Measurements from ENCODE around the gene CDC27. TPM values are rescaled to one million over a fixed set of nuclear protein-coding genes. Genes with fewer than 3 reads are reported as not detected.
"Not testable (repeated sequence)": the region's sequence is repeated elsewhere in the genome, so short reads cannot be mapped to it uniquely, and the experiment has no call there.

CDC27 gene
- total RNA-seq, 4 donors from 2014 or later, result 26.5 to 65.9 (median 49.4) TPM

- no peaks in the 10 kb centered on the region for H3K4me1 ChIP-seq
- no peaks in the 10 kb centered on the region for H3K27me3 ChIP-seq
- peaks cover 3 to 66% of the 10 kb centered on the region in 2 donors for H3K36me3 ChIP-seq
- intact Hi-C loops (cut with DNase I; ENCODE audit: low total_unique reads), result no loop called here
- no peak overlapping the region for H3K4me3 ChIP-seq
- ATAC-seq, result no peak
- TF ChIP-seq POLR2A (IDR thresholded peaks at IDR 0.05) (no peak), CTCF (IDR thresholded peaks at IDR 0.05 in 4 of 5, conservative IDR thresholded peaks at IDR 0.05 in 1 of 5) (no peak)
- H3K9me3 ChIP-seq, result no peaks in the 10 kb centered on the region
- in situ Hi-C loops (cut with MboI; ENCODE audit: low sequenced_read_pairs in 4 of 4), result loop anchor here in 3 of 4 donors (25.0 kb wide), 3 partner anchors 208 to 467 kb away; no protein-coding TSS in a partner anchor
- no peak for DNase-seq
- no peak overlapping the region for H3K27ac ChIP-seq
Observed at GRCh38 chr17:47145351-47145750, 43.7 kb downstream of the CDC27 start.

GRCh38 chr17:47135235-47135634 lies 53.9 kb downstream of the CDC27 start:
- Histone ChIP-seq H3K27me3 (no peaks in the 10 kb centered on the region), H3K4me1 (no peaks in the 10 kb centered on the region), H3K9me3 (no peaks in the 10 kb centered on the region), H3K36me3 (peaks cover 0 to 60% of the 10 kb centered on the region in 2 donors), H3K4me3 (no peak overlapping the region), H3K27ac (no peak overlapping the region)
- intact Hi-C loops (cut with DNase I; ENCODE audit: low total_unique reads), result no loop called here
- ATAC-seq, result no peak
- in situ Hi-C loops (cut with MboI; ENCODE audit: low sequenced_read_pairs in 4 of 4), result loop anchor here in 3 of 4 donors (25.0 kb wide), 3 partner anchors 198 to 477 kb away; no protein-coding TSS in a partner anchor
- no peak for DNase-seq
- no peak for TF ChIP-seq CTCF (IDR thresholded peaks at IDR 0.05 in 4 of 5, conservative IDR thresholded peaks at IDR 0.05 in 1 of 5)
- TF ChIP-seq POLR2A (IDR thresholded peaks at IDR 0.05), result no peak

- peaks cover 0 to 58% of the 10 kb centered on the region in 2 donors for H3K36me3 ChIP-seq
- in situ Hi-C loops (cut with MboI; ENCODE audit: low sequenced_read_pairs in 4 of 4), result loop anchor here in 3 of 4 donors (25.0 kb wide), 3 partner anchors 197 to 478 kb away; no protein-coding TSS in a partner anchor
Observed at GRCh38 chr17:47134354-47134753, 54.7 kb downstream of the CDC27 start.

GRCh38 chr17:47131761-47132160 lies 57.3 kb downstream of the CDC27 start:
- Histone ChIP-seq H3K9me3 (no peaks in the 10 kb centered on the region), H3K27me3 (no peaks in the 10 kb centered on the region), H3K4me1 (no peaks in the 10 kb centered on the region), H3K27ac (no peak overlapping the region), H3K36me3 (peaks cover 0 to 59% of the 10 kb centered on the region in 2 donors), H3K4me3 (no peak overlapping the region)
- ATAC-seq (no peak), DNase-seq (no peak)
- in situ Hi-C loops (cut with MboI; ENCODE audit: low sequenced_read_pairs in 4 of 4), result loop anchor here in 3 of 4 donors (25.0 kb wide), 3 partner anchors 194 to 481 kb away; no protein-coding TSS in a partner anchor
- intact Hi-C loops (cut with DNase I; ENCODE audit: low total_unique reads), result no loop called here
- TF ChIP-seq CTCF (IDR thresholded peaks at IDR 0.05 in 4 of 5, conservative IDR thresholded peaks at IDR 0.05 in 1 of 5), result no peak
- no peak for TF ChIP-seq POLR2A (IDR thresholded peaks at IDR 0.05)

More at GRCh38 chr17:47134354-47134753, 54.7 kb downstream of the CDC27 start:
- H3K27ac ChIP-seq; H3K27me3 ChIP-seq; DNase-seq; H3K9me3 ChIP-seq; intact Hi-C loops (cut with DNase I; ENCODE audit: low total_unique reads); ATAC-seq; H3K4me3 ChIP-seq; H3K4me1 ChIP-seq: not testable (repeated sequence)

GRCh38 chr17:47126835-47127234 lies 62.3 kb downstream of the CDC27 start:
- ATAC-seq; H3K4me3 ChIP-seq; H3K27me3 ChIP-seq; H3K9me3 ChIP-seq; intact Hi-C loops (cut with DNase I; ENCODE audit: low total_unique reads); H3K27ac ChIP-seq; DNase-seq; H3K4me1 ChIP-seq: not testable (repeated sequence)
- in situ Hi-C loops (cut with MboI; ENCODE audit: low sequenced_read_pairs in 4 of 4), result loop anchor here in 3 of 4 donors (25.0 kb wide), 3 partner anchors 190 to 485 kb away; no protein-coding TSS in a partner anchor
- peaks cover 0 to 81% of the 10 kb centered on the region in 2 donors for H3K36me3 ChIP-seq

- H3K4me3 ChIP-seq; H3K27me3 ChIP-seq; H3K9me3 ChIP-seq; intact Hi-C loops (cut with DNase I; ENCODE audit: low total_unique reads); H3K27ac ChIP-seq; H3K4me1 ChIP-seq; DNase-seq; ATAC-seq; in situ Hi-C loops (cut with MboI; ENCODE audit: low sequenced_read_pairs in 4 of 4): not testable (repeated sequence)
- peaks cover 0 to 73% of the 10 kb centered on the region in 2 donors for H3K36me3 ChIP-seq
Observed at GRCh38 chr17:47123262-47123661, 65.8 kb downstream of the CDC27 start.
